GM10248 (cell line): ENCODE measurements around the gene ADCY5.

Source experiments
- CTCF ChIA-PET: fragments of 300-600 bp; sonication (Branson Sonifier 250); formaldehyde crosslinking; extraction: SDS; loops from one replicate; lab custom pipeline; 2021; ENCODE audit warnings: antibody characterized with exemption; lab: Yijun Ruan, JAX
- POLR2A ChIA-PET: fragments of 350-650 bp; sonication (Branson Sonifier 250); formaldehyde crosslinking; extraction: SDS; loops from one replicate; lab custom pipeline; 2020; ENCODE audit warnings: antibody characterized with exemption; lab: Yijun Ruan, JAX
- DNase-seq: peaks from one replicate; pipeline ENCODE4 v3.0.0; 2012; ENCODE audit errors: extremely low spot score
- TF ChIP-seq, protein P1 (sequence below): IDR thresholded peaks from 2 replicates; pipeline ENCODE4 v1.5.1; 2012; ENCODE audit warnings: mild to moderate bottlenecking, low read depth; ENCODE audit errors: extremely low read depth, missing control alignments, control extremely low read depth

Gene ADCY5

DNA sequence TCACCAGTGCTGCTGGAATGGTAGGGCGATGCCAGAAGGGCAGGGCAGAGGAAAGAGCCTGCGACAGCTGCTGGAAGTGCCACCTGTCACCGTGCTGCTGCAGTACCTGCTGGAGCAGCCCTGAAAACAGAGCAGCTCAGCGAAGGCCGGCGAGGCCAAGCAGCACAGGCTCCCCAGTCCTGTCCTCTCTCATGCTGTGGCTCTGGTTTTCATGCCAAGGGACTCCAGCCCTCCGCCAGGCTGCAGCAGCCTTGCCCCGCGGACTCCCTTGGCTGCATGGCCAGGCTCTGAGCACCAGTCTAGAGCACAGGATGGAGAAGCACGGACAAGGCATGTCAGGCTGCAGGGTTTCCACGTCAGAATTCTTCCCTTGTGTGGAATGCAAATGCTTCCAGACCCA, 43.9 kb downstream of the ADCY5 start:
- POLR2A ChIA-PET, result no interaction called here
- CTCF ChIA-PET, result no interaction called here
- no peak for DNase-seq
- TF ChIP-seq, protein P1, sequence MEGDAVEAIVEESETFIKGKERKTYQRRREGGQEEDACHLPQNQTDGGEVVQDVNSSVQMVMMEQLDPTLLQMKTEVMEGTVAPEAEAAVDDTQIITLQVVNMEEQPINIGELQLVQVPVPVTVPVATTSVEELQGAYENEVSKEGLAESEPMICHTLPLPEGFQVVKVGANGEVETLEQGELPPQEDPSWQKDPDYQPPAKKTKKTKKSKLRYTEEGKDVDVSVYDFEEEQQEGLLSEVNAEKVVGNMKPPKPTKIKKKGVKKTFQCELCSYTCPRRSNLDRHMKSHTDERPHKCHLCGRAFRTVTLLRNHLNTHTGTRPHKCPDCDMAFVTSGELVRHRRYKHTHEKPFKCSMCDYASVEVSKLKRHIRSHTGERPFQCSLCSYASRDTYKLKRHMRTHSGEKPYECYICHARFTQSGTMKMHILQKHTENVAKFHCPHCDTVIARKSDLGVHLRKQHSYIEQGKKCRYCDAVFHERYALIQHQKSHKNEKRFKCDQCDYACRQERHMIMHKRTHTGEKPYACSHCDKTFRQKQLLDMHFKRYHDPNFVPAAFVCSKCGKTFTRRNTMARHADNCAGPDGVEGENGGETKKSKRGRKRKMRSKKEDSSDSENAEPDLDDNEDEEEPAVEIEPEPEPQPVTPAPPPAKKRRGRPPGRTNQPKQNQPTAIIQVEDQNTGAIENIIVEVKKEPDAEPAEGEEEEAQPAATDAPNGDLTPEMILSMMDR, result no peak

DNA sequence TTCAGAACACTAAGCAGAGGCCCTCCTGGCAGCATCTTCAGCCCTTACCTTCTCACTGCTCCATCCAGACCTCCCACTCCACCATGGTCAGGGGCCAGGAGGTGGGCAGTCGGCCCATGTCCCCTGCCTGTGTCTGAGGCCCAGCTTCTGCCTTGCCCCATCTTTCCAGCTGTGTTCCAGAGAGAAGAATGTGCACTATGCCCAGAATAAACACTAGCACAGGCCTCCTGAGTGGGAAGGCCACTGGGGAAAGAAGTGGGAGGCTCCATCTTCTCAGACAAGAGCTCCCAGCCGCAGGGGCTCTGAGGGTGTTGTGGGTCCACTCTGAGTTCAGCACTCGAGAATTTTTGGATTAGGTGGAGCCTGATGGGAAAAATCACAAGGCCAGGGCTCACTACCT, 44.5 kb downstream of the ADCY5 start:
- TF ChIP-seq, protein P1, result no peak
- POLR2A ChIA-PET, result no interaction called here
- CTCF ChIA-PET, result no interaction called here
- no peak for DNase-seq

DNA sequence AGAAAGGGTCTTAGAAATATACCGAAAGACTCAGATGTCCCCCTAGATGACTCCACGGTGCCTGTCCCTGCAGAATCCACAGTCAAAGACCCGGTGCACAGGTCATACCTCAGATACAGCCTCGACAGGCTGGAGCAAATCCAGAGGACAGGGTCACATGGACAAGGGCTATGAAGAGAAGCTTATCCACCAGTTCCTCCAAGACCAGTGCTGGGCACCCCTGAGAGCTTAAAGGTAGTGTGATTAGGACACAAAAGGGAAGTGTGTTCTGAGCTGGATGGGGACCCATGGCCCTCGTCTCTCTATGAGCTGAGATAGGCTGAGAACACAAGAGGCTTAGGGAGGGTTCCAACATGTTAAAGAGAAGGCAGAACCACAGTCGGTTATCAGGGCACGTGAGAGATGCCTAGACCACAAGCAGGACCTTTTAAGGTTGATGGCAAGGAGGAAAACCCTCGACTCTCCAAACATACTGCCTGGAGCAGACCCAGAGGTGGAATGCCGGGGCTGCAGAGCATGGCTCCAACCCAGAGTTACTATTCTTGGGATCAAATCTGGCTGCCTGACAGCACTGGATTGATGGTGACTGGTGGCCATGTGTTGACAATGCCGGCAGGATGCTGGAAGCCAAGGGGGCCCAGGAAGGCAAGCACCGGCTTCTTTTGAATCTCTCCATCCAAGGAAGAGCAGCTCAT, 46.9 kb downstream of the ADCY5 start:
- CTCF ChIA-PET, result interaction anchor here (1.0 to 4.0 kb wide), 5 partner anchors 10 to 88 kb away, joined by 3 to 19 read pairs (median 5); no protein-coding TSS in a partner anchor
- no peak for DNase-seq
- TF ChIP-seq, protein P1, result no peak
- POLR2A ChIA-PET, result no interaction called here

DNA sequence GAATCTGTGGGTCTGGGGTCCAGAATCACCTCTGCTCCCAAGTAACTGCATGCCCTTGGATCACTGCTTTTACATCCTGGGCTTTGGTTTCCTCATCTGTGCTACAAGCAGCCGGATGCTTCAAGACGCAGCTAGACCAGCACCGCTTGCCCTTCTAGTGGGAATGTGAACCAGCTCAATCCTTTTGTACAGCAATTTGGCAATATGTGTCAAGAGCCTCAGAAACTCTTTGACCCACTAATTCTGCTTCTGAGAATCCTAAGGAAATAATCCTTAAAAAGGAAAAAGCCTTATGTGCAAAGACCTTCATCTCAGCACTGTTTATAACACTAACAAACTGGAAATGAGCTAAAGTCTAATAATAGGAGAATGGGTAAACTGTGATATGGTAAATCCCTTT, 48.7 kb downstream of the ADCY5 start:
- TF ChIP-seq, protein P1, result no peak
- POLR2A ChIA-PET, result no interaction called here
- CTCF ChIA-PET, result interaction anchor here (1.8 to 4.0 kb wide), 3 partner anchors 12 to 89 kb away, joined by 5 to 19 read pairs (median 6); no protein-coding TSS in a partner anchor
- no peak for DNase-seq

DNA sequence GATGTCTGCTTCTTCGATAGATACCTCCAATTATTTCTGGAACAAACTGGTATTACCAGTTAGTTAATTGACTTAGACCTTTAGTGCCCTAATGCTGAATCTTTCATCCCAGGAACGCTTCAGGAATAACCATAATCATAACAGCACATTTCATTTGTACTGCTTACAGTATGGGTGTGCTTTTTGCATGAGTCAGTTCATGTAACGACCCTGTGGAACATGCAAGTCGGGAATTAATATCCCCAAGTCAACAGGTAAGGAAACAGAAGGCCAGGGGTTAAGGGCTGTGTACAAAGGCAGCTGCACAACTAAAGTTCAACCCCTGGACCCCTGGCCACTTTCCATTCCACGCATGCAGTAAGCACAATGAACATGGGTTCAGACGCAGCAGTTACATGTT, 49.2 kb downstream of the ADCY5 start:
- TF ChIP-seq, protein P1, result no peak
- POLR2A ChIA-PET, result no interaction called here
- DNase-seq, result no peak
- CTCF ChIA-PET, result interaction anchor here (1.4 to 4.0 kb wide), 2 partner anchors 8 to 12 kb away, joined by 5 to 19 read pairs; no protein-coding TSS in a partner anchor

DNA sequence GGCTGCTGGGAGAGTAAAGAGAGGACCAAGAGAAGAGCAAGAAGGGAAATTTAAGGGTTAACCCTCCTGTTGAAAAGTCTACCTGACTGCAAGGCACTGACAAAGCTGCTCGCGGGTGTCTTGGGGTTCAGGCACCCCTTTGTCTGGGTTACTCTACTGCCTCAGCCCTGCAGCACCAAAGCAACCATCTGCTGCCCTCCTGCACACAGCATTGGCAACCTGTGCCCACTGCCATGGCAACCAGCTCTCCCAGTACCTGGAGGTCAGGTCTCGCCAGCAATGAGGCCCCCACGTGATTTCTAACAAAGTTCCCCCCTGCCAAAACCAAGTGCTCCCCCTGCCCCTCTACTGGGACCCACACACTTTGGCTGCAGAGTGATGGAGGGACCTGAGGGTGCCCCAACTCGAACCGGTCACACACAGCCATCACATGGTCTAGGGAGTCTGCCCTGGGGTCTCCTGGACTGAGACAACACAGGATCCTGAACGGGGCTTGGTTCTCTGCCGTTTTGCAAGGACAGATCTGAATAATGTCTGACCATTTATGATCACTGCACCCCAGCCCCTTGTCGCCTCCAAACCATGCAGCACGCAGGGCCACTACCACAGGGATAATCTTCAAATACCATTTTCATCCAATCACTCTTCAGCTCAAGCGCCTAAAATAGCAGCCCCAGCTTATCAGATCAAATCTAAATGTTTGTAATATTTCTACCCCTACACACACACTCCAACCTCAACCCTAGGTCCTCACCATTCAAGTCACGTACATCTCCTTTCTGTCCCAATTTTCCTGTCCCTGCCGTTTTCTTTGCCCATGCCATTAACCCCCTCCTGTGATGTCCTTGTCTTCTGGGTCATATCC, 50.7 kb downstream of the ADCY5 start:
- DNase-seq, result no peak
- TF ChIP-seq, protein P1, result no peak
- CTCF ChIA-PET, result interaction anchor here (1.4 kb wide), 2 partner anchors 10 to 12 kb away, joined by 5 read pairs; no protein-coding TSS in a partner anchor
- POLR2A ChIA-PET, result interaction anchor here (0.6 kb wide), 1 partner anchor 43 kb away, joined by 4 read pairs; no protein-coding TSS in a partner anchor
